IPS-NIHi7 (cell line): ENCODE measurements around the gene CABP2.
"Not testable (repeated sequence)": the region's sequence is repeated elsewhere in the genome, so short reads cannot be mapped to it uniquely, and the experiment has no call there.

Source experiments
- DNase-seq: peaks from one replicate; pipeline ENCODE4 v3.0.0; 2012; ENCODE audit warnings: mixed read lengths; ENCODE audit errors: extremely low spot score

The CABP2 gene

GRCh38 chr11:67494371-67495233, 28.6 kb downstream of the CABP2 start:
- DNase-seq, result peak; percentile 43

GRCh38 chr11:67493548-67494370, 29.5 kb downstream of the CABP2 start:
- no peak for DNase-seq

- DNase-seq, result peak; percentile 72
Observed at GRCh38 chr11:67492801-67493547, 30.3 kb downstream of the CABP2 start.

DNA sequence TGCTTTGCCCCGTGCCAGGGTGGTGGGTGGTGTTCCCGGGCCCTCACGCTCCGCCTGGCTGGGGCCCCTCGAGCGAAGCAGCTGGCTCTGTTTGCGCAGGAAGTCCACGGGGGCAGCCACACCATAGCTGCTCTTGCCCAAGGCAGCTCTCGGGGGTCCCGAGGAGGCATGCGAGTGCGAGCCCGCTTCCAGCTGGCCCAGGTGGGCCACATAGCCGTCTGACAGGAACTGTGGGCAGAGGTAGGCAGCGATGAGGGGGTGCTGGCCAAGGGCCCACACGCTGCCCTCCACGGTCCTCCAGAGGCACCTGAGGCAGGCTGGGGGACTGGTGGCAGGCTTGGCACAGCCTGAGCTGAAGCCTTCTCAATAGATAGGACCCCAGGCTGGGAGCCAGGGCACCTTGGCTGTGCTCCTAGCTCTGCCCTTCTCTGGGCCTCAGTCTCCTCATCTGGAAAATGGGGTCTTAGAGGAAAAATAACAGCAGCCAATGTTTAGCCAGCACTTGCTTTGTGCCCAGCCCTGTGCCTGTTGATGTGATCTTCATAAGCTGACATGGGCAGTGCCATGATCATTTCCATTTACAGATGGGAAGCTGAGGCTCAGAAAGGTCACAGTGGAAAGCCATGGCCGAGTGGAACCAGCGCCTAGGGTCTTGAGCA, 31.0 kb downstream of the CABP2 start:
- no peak for DNase-seq

GRCh38 chr11:67491276-67492068, 31.8 kb downstream of the CABP2 start:
- no peak for DNase-seq

DNA sequence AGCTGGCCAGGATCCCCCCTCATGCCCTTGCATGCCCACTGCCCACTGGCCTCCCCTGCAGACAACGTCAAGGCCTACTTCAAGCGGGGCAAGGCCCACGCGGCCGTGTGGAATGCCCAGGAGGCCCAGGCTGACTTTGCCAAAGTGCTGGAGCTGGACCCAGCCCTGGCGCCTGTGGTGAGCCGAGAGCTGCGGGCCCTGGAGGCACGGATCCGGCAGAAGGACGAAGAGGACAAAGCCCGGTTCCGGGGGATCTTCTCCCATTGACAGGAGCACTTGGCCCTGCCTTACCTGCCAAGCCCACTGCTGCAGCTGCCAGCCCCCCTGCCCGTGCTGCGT, 32.5 kb downstream of the CABP2 start:
- no peak for DNase-seq

- no peak for DNase-seq
Observed at GRCh38 chr11:67489885-67490726, 33.1 kb downstream of the CABP2 start.

- DNase-seq, result no peak
Observed at GRCh38 chr11:67489203-67489884, 33.9 kb downstream of the CABP2 start.

- DNase-seq, result no peak
Observed at GRCh38 chr11:67486481-67487195, 36.6 kb downstream of the CABP2 start.

DNA sequence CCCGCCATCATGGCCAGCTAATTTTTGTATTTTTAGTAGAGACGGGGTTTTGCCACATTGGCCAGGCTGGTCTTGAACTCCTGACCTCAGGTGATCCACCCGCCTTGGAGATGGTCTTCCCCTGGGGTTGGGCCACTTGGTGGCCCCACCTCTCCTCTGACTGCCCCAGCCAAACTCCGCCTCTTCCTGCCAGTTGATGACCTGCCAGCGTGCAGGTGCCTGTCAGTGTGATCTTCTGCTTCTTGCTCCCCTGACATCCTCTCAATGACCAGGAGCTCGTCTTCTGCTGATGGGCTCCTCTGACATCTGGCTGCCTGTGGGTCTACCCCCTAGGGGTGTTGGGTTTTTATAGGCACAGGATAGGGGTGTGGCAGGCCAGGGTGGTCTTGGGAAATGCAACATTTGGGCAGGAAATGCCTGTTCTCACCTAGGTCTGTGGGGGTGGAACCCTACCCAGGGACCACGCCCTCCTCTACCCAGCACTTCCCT, 37.3 kb downstream of the CABP2 start:
- DNase-seq, result peak; percentile 58

DNA sequence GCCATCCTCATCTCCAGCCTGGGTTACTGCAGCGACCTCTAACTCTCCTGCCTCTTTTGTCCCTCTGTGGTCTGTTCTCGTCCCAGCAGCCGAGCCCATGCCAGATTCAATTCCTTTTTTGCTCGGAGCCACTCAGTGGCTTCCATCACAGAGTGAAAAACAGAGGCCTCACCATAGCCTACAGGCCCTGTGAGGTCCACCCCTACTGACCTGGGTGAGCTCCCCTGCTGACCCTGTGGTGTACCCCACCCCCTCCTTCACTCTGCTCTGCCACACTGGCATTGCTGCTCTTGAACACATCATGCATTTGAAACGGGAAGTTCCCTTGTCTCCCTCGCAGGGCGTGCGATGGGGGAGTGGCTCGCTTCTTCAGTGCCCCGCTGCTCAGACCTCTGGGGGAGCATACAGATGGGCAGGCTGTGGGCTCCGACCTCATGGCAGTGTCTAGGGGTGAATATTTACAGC, 38.4 kb downstream of the CABP2 start:
- no peak for DNase-seq

- DNase-seq, result no peak
Observed at GRCh38 chr11:67483831-67484665, 39.2 kb downstream of the CABP2 start.

- DNase-seq, result peak; percentile 99
Observed at GRCh38 chr11:67482827-67483798, 40.1 kb downstream of the CABP2 start, which contains the start of gene AIP. TSS of gene AIP (plus strand) at chr11:67483026. CDS start at chr11:67483159, 133 bp downstream.

GRCh38 chr11:67482275-67482826, 40.9 kb downstream of the CABP2 start:
- DNase-seq, result no peak

- DNase-seq, result not testable (repeated sequence)
Observed at GRCh38 chr11:67477344-67478050, 45.7 kb downstream of the CABP2 start.
